Measurements from ENCODE around the gene ZNF827. TPM values are rescaled to one million over a fixed set of nuclear protein-coding genes. Genes with fewer than 3 reads are reported as not detected.

ZNF827 gene
- total RNA-seq, 1 donor: 10.7 TPM

DNA sequence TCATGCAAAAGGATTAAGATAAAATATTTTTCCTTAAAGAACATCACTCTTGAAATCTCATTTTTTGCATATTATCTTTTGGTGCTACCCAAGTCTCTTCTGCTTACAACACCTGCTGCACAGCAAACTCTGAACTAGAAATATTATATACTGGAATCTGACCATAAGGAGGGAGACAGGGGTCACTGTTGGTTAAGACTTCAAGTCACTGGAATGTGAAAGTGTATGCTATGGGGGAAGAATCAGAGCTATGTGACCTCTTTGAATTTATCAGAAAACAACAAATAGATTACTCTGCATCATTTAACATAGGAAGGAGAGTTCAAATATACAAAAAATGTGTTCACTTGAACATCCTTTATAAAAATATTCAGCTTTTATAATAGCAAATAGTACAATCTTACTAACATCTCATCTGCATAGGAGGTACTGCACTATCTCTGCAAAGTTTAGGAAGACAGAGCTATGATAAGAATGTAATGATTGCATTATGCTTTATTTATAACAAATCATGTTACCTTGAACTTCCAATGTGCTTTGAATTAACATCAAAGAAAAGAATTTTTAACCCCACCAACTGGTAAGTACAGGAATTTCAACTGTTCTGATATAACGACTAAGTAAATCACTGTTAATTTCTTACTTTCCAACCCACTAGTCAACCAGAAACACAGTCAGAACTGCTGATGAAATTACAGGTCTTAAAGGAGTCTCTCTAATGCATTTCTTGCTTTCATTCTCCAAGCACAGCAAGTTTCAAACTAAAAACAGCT lies 69.8 kb downstream of the ZNF827 start:
- peak; percentile 28 for DNase-seq (ENCODE audit: low read depth)
- TF ChIP-seq CTCF (IDR thresholded peaks at IDR 0.05; ENCODE audit: insufficient read depth, low read length): peak; percentile 16
- H3K4me3 ChIP-seq (ENCODE audit: low read depth, low read length): no peak overlapping the region

GRCh38 chr4:145867406-145867805 lies 71.2 kb downstream of the ZNF827 start:
- TF ChIP-seq CTCF (IDR thresholded peaks at IDR 0.05; ENCODE audit: insufficient read depth, low read length): no peak
- H3K4me3 ChIP-seq (ENCODE audit: low read depth, low read length): no peak overlapping the region
- DNase-seq (ENCODE audit: low read depth): no peak

DNA sequence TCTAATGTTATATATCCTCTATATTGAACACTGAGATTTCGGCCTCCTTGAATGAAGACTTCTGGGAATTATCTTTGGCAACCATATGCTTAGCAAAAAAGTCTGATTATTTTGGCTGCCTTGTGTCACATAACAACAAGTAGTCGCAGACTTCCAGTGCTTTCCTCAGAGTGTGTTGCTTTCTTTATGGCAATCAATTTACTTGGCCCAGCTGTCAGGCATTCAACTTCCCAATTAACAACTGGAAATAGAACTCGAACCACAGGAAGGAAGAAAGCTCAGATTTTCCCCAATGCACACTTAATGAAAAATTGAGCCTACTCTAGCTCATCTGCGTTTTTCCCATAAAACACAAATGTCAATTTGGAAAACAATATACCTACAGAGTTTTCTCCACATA lies 71.6 kb downstream of the ZNF827 start:
- H3K4me3 ChIP-seq (ENCODE audit: low read depth, low read length): no peak overlapping the region
- no peak for DNase-seq (ENCODE audit: low read depth)
- no peak for TF ChIP-seq CTCF (IDR thresholded peaks at IDR 0.05; ENCODE audit: insufficient read depth, low read length)

DNA sequence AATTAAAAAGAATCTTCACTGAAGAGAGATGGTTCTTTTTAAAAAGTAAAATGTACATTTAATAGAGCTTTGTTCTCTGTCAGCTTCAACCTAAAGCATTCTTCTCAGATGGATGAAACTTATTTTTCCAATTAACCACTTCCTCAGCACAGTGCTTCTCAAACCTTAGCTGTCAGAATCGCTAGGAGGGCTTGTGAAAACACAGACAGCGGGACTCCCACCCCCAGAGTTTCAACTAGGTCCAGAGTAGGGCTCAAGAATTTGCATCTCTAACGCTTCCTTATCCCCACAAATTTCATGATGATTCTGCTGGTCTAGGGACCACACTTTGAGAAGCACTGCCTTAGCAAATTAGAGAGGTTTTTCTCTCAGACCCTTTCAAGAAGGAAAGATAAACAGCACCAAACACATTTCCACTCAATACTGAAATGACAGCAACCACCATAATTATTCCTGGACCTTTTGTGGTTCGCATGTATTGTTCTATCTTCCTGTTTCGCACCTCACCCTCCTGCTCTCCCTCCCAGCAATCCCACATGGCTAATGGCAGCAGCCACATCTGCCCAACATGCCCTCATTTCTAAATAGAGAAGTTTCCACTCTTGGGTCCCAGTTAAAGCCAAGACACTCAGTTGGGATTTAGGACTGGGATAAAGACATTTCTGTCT lies 73.2 kb downstream of the ZNF827 start:
- no peak overlapping the region for H3K4me3 ChIP-seq (ENCODE audit: low read depth, low read length)
- DNase-seq (ENCODE audit: low read depth): no peak
- no peak for TF ChIP-seq CTCF (IDR thresholded peaks at IDR 0.05; ENCODE audit: insufficient read depth, low read length)

DNA sequence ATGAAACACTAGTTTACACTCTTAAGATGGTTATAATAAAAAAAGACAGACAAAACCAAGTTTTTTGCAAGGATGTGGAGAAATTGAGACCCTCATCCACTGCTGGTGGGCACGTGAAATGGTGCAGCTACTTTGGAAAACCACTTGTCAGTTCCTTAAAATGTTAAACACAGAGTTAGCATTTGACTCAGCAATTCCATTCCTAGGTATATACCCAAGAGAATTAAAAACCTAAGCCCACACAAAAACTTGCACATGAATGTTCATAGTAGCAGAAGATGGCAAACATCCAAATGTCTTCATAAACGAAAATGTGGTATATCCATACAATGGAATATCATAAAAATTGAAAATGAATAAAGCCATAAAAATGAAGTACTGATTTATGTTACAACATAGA lies 75.4 kb downstream of the ZNF827 start:
- no peak for DNase-seq (ENCODE audit: low read depth)
- no peak for TF ChIP-seq CTCF (IDR thresholded peaks at IDR 0.05; ENCODE audit: insufficient read depth, low read length)
- no peak overlapping the region for H3K4me3 ChIP-seq (ENCODE audit: low read depth, low read length)

- peak; percentile 32 for DNase-seq (ENCODE audit: low read depth)
- TF ChIP-seq CTCF (IDR thresholded peaks at IDR 0.05; ENCODE audit: insufficient read depth, low read length): no peak
- H3K4me3 ChIP-seq (ENCODE audit: low read depth, low read length): no peak overlapping the region
Measured at GRCh38 chr4:145861336-145862318, 77.0 kb downstream of the ZNF827 start.

All from fibroblast of the aortic adventitia (primary cell).